K562 (cell line): Measurements from ENCODE around the gene UBE2J2. TPM values are rescaled to one million over a fixed set of nuclear protein-coding genes. Genes with fewer than 3 reads are reported as not detected.

Experiments used
- AFF1 ChIP-seq, 2 experiments: fragments of 450-650 bp; IDR thresholded peaks; 2 replicates each; pipeline ENCODE4 v1.6.1; 2018; ENCODE audit warnings: mild to moderate bottlenecking in 2 of 2, low read depth in 1 of 2; ENCODE audit not compliant: partially characterized antibody in 2 of 2
- ATF1 ChIP-seq, 2 experiments: fragments of 450-650 bp in 1 of 2; IDR thresholded peaks; 2 replicates each; pipeline ENCODE4 v1.6.1; 2016; ENCODE audit warnings: missing compliant biosample characterization in 1 of 2, missing genetic modification characterization in 1 of 2
- COPS2 ChIP-seq: fragments of 450-650 bp; conservative IDR thresholded peaks from 2 replicates; pipeline ENCODE4 v1.6.1; 2016; ENCODE audit warnings: mild to moderate bottlenecking, moderate library complexity
- E2F1 ChIP-seq: sonication (generic); formaldehyde crosslinking; IDR thresholded peaks from 2 replicates; pipeline ENCODE4 v1.8.1; 2023; ENCODE audit warnings: mild to moderate bottlenecking, missing genetic modification reagents, moderate library complexity
- EZH2 ChIP-seq: IDR thresholded peaks from 2 replicates; pipeline ENCODE4 v1.6.1; 2012; ENCODE audit warnings: low read depth, mild to moderate bottlenecking, inconsistent platforms, low read length, borderline replicate concordance
- ILK ChIP-seq: fragments of 450-650 bp; IDR thresholded peaks from 2 replicates; pipeline ENCODE4 v1.6.1; 2016; ENCODE audit warnings: missing genetic modification characterization, low read depth, mild to moderate bottlenecking, missing compliant biosample characterization, moderate library complexity, borderline replicate concordance
- JUND ChIP-seq, 2 experiments: IDR thresholded peaks; 2 replicates in 1 of 2; 3 replicates in 1 of 2; pipeline ENCODE4 v1.6.1; 2011; ENCODE audit warnings: borderline replicate concordance in 2 of 2, low read depth in 2 of 2, low read length in 2 of 2, improper control_type of control experiment in 1 of 2, missing biosample characterization in 1 of 2, missing genetic modification characterization in 1 of 2, missing genetic modification reagents in 1 of 2
- KAT2B ChIP-seq: IDR thresholded peaks from one replicate; pipeline ENCODE4 v1.6.1; 2012; ENCODE audit warnings: low read depth, mild to moderate bottlenecking, control low read depth, inconsistent platforms, low read length, moderate library complexity
- PHF8 ChIP-seq: fragments of 200-600 bp; sonication (generic); IDR thresholded peaks from 2 replicates; pipeline ENCODE4 v1.6.1; 2012; ENCODE audit warnings: mixed run types, mild to moderate bottlenecking, inconsistent platforms, low read length, moderate library complexity, borderline replicate concordance
- PYGO2 ChIP-seq: fragments of 450-650 bp; IDR thresholded peaks from 2 replicates; pipeline ENCODE4 v1.6.1; 2016; ENCODE audit warnings: mild to moderate bottlenecking, missing genetic modification characterization, moderate library complexity, missing compliant biosample characterization
- RB1 ChIP-seq: fragments of 450-650 bp; IDR thresholded peaks from 2 replicates; pipeline ENCODE4 v1.6.1; 2017; ENCODE audit warnings: low read depth, mild to moderate bottlenecking
- SAFB ChIP-seq: fragments of 200-400 bp; formaldehyde crosslinking; IDR thresholded peaks from 2 replicates; pipeline ENCODE4 v1.6.1; 2017; ENCODE audit warnings: low read depth, low read length, borderline replicate concordance
- SP1 ChIP-seq: sonication (generic); formaldehyde crosslinking; IDR thresholded peaks from 2 replicates; pipeline ENCODE4 v1.8.1; 2022; ENCODE audit warnings: mild to moderate bottlenecking, missing genetic modification reagents
- XRCC4 ChIP-seq: IDR thresholded peaks from one replicate; pipeline ENCODE4 v1.6.1; 2011; ENCODE audit not compliant: insufficient read depth, insufficient read length; ENCODE audit errors: extremely low read depth
- ZNF282 ChIP-seq: sonication (generic); formaldehyde crosslinking; IDR thresholded peaks from 2 replicates; pipeline ENCODE4 v1.8.1; 2023; ENCODE audit warnings: missing genetic modification reagents
- ZNF445 ChIP-seq: fragments of 250-450 bp; sonication (Bioruptor Pico); IDR thresholded peaks from 2 replicates; pipeline ENCODE4 v1.4.0; 2020; ENCODE audit warnings: low read depth, mild to moderate bottlenecking, moderate library complexity
- ZNF707 ChIP-seq: fragments of 250-450 bp; sonication (Bioruptor Pico); conservative IDR thresholded peaks from 2 replicates; pipeline ENCODE4 v1.8.0; 2022; ENCODE audit warnings: inconsistent platforms, mild to moderate bottlenecking, moderate library complexity
- polyA plus RNA-seq, 8 experiments: library from polyadenylated mRNA; depleted of rRNA in 4 of 8; stranded (reverse) in 5 of 8; unstranded in 3 of 8; fragments of >200 nt; fragmentation: Nextera tagmentation in 2 of 8; fragmentation: Illumina TruSeq in 1 of 8; extraction: Ambion mirVana in 2 of 8; extraction: Trizol in 1 of 8; gene quantifications; 2 replicates each; pipeline versions ENCODE4 v1.2.1 to v1.2.3, GENCODE V29; 2011 to 2014; ENCODE audit warnings: inconsistent platforms in 1 of 8, missing spikeins in 1 of 8
- total RNA-seq, 7 experiments: library from RNA; depleted of rRNA in 6 of 7; stranded (reverse); fragments of >200 nt in 6 of 7; fragmentation: Illumina TruSeq in 2 of 7; extraction: Trizol in 2 of 7; gene quantifications; 2 replicates each; pipeline versions ENCODE4 v1.2.1 to v1.2.3, GENCODE V29; 2011 to 2021; ENCODE audit warnings: low replicate concordance in 1 of 7

The UBE2J2 gene
- total and polyA plus RNA-seq, 9 of the 15 experiments (the other 6 are each of a cell fraction or from before 2014, with no cell fraction given) = 0.93 to 112 (median 75.5) TPM

GRCh38 chr1:1293263-1294249 lies 19.9 kb upstream of the UBE2J2 start (continued):
- TF ChIP-seq SAFB (peak; percentile 57; the same call in 1 of the 2 replicates), KAT2B (no peak), E2F1 (CRISPR knock-in tag) (no peak), AFF1 (IDR thresholded peaks at IDR 0.05; ENCODE audit: low read depth in 1 of 2, partially characterized antibody in 2 of 2) (no peak), RB1 (no peak), PYGO2 (tag) (no peak), ZNF445 (CRISPR knock-in tag) (no peak), ATF1 (CRISPR knock-in tag; IDR thresholded peaks at IDR 0.05) (no peak), ATF1 (tag; IDR thresholded peaks at IDR 0.05) (no peak), SP1 (CRISPR knock-in tag) (peak; percentile 95), JUND (IDR thresholded peaks at IDR 0.05; ENCODE audit: borderline replicate concordance, low read depth, low read length) (no peak), JUND (tag; IDR thresholded peaks at IDR 0.05; ENCODE audit: borderline replicate concordance, low read depth, low read length) (no peak), ZNF282 (no peak), XRCC4 (no peak), PHF8 (no peak), ILK (no peak), ZNF707 (no peak), COPS2 (no peak), EZH2 (no peak)
